Left kidney (tissue), 2 donors: ENCODE measurements around the gene ATP10A. TPM values are rescaled to one million over a fixed set of nuclear protein-coding genes. Genes with fewer than 3 reads are reported as not detected.

Source experiments
- DNase-seq: peaks from one replicate; pipeline ENCODE4 v3.0.0-alpha.2; 2013
- polyA plus RNA-seq: library from polyadenylated mRNA; unstranded; fragments of 120-200 nt; gene quantifications from one replicate; pipeline ENCODE4 v1.2.1, GENCODE V29; 2013; ENCODE audit not compliant: insufficient read length

Gene ATP10A
- polyA plus RNA-seq, 1 donor: 4.1 TPM

DNA sequence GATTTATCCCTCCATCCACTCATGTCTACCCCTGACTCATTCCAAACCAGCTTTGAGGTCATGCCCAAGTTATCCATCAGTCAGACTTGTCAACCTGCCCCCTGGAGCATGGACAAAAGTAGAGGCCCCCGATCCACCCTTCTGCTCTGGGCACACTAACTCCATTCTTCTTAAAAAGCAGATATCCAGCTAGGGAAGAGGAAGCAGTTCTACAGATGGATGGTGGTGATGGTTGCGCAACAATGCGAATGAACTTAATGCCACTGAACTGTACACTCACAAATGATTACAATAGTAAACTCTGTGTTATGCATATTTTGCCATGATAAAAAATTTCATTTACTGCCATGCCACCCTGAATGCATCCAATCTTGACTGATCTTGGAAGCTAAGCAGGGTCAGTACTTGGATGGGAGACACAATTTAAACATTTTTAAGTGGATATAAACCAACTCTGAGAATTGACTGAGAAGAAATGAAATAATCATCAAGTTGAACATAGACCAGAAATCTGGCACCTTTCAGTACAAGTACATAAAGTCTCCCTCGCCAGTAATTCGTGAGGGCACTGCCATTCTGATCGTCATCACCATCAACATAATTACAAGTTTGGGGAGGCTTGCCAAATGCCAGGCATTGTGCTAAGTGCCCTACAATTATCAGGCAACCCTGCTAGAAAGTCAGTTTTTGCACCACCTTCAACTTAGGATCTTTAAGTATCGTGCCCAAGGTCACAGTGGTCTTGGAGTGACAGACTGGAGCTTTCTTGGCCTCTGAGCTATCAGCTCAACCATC lies 124.8 kb downstream of the ATP10A start:
- DNase-seq: no peak

DNA sequence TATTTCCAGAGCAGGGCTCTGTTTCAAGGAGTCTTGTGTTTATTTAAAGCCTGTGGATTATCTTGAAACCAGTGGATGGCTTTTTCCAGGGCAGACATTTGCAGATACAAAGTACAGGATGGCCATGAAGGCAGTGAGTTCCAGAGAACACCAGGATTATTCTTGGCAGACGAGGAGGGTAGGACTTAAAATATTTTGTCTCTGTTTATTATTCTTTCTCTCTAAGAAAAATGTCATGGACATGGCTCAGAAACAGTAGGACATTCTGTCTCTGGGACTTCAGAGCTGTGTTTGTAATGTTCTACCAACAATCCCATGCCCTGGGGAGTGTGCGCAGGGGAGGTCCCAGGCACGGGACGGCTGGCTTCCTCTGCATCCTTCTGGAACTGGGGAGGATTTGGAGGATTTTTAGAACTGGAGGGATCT lies 125.9 kb downstream of the ATP10A start:
- DNase-seq: no peak

DNA sequence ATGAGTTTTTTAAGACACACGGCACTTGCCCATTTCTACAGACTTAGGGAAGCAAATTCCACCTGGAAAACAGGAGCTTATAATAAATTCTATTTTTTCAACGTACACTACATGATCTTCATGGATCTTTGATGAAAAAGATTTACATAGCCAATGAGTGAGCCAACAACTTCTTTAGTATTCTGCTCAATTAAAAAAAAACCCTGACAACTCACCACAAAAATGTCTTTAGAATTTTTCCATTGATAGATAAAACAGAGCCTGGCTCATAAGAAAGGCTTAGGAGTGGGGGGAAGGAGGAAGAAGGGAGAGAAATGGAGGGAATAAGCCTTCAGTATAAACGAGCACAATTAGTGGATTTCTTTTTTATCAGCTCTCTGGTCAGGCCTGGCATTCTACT lies 126.7 kb downstream of the ATP10A start:
- no peak for DNase-seq

DNA sequence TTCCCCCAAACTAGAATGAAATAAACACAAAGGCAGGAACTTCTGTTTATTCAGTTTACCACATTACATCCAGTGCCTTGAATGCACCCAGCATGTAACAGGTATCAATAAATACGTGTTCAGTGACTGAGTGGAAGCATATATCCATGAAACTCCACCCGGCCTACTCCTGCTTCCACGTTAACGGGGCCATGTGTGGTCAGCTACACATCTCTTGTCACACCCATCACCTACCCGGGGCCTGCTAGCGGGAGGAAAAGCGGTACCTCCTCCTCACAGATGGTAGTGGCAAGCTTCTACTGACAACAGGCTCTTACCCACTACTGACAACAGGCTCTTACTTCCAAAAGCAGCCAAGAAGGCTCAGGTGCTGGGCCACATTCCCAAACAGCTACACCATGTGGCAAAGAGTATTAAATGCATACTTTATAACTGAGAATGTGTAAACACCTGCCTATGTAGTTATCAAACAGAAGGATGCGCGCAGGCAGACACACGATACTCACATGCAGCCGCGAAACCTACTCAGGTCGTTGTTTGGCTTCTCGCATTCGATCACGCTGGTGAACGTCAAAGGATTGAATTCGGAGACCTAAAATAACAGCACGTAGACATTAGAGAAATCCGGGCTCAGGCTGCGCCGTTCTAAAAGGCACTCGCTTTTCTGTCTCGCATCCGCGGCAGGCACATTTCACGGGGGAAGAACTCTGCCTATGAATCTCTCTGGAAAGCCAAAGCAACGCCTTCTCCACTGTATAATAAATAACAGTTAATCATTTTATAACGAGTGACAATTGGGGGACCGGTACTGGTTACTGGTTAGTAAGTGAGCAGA lies 127.4 kb downstream of the ATP10A start:
- DNase-seq: no peak

DNA sequence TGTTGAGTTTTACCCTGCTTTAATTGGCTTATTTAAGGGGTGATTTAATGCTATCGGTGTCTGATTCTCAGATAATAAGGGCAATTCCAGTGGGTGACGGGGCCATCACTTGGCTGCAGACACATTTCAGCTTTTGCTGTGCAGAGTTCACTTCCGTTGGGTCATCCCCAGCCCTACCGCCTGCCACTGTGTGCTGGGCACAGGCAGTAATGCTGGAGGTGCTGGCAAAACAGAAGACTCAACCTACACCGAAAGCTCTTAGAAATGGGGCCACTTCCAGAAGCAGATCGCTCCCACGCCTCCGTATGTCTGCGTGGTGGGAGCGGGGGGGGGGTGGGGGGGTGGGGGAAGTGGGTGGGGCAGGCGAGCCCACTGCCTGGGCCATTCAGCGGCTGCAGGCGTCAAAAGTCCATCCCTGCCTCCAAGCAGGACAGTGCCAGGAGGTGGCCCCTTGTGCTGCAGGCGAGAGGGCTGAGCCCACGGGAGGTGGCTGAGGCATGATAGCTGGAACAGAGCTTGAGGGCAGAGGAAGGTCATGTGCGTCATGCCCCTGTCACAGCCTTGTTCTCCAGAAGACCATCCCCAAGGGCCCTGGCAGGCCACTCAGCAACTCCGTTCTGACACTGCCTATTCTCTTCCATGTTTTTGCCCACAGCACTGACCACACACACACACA lies 128.3 kb downstream of the ATP10A start:
- no peak for DNase-seq

DNA sequence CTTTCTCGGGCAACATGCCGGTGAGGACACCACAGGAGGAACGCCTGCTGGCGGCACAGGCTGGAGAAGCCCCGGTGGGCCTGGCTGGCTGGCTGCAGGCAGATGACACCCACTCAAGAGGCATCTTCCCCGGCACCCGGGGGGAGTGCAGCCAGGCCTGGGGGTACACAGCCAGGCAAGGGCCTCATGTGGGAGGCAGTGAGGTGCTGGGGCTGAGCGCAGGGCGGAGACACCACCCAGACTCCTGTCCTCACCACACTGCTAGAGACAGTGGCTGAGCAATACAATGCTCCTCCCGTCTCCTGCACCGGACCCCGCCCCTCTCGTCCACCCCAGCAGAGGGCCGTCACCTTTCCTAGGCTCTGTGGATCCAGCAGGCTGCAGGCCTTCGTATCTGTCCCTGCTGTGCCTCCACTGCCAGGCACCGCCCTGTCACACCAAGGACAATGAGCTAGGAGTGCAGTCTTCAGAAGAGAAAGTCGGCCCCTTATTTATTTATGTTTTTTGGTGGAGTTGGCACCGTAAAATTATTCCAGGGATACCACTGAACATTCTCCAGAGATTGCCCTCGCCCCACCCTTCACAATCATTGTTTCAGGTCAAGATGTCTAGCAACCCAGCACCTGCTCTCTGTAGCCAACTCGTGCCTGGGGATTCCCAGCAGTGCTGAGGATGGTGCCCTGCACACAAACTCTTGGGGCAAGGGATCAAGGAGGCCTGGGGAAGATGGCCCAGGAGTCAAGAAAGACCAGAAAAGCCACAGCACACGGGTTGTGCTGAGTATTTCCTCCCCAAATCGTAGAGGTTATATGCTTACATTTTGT lies 129.1 kb downstream of the ATP10A start:
- no peak for DNase-seq

DNA sequence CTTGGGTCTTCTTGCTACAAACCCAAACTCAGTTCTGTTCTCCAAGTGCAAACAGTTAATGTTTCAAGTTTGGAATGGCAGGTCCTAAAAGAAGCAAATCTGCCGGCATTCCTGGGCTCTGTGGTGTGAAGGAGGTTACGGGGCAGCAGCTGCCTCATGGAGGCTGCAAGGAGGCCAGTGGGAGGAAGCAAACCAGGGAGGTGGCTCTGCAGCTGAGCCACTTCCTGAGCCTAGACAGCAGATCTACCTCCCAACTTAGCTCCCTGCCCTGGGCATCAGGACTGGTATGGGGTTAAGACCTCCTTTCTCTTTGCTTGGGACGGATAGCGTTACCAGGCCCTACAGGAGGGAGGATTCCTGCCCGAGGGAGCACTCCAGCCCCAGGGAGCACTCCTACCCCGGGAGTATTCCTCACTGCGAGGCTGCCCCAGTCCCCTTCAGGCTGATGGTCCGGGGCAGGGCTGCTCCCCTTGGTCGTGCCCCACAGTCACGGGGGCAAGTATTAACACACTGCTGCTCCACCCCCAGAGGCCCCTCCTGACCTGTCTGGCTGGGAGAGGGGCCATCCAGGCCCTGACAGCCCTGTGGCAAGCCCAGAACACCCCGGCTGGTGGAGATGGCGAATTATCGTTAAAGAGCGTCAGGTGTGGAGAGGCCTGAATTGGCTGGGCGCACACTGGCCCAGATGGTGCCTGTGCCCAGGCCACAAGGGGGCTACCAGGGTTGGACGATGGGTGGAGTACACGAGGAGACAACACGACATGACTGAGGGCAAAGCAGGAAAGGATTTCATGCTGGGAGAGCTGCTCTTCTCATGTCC lies 129.9 kb downstream of the ATP10A start:
- DNase-seq: no peak

DNA sequence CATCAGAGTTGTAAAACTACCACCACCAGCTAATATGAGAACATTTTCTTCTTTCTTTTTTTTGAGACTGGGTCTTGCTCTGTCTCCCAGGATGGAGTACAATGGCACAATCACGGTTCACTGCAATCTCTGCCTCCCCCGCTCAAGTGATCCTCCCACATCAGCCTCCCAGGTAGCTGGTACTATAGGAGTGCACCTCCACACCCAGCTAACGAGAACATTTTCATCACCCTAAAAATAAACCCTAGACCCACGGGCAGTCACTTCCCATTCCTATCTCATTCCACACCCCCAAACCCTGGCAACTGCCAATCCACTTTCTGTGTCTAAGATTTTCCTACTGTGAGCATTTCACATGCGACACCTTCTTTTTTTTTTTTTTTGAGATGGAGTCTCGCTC lies 130.9 kb downstream of the ATP10A start:
- DNase-seq: no peak

DNA sequence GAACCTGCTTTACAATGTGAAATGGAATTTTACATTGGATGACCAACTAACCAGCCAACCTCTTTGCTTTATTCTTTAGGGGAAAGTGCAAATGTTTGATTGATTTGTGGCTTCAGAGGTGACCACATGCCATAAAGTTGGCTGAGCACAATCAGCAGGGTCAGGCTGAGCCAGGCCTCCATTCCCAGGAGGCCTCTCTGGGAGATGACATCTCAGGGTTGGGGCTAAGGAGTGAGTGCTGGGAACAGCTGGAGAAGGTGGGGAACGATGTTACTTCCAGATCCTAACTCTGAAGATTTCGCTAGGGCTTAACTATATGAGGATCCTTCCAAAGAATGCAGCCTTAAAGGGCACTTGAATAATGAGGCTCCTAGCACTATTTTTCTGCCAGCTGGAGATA lies 131.7 kb downstream of the ATP10A start:
- DNase-seq: no peak

DNA sequence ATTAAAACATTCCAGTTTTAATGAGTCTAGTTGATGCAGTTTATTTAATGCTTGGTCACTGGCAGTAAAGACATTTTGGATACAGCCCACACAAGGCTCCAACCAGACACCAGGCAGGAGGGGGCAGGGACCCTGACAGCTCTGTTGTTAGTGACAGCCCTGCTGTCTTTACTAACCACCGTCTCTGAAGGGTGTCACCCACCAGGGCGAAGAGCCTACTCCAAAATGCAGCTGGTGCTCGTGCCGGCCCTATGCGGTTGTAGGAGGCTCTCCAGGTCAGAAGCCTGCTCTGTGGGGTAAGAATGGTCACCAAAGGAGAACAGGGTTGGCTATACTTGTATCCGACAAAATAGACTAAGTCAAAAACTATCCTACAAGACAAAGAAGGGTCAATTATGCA lies 132.2 kb downstream of the ATP10A start:
- no peak for DNase-seq

DNA sequence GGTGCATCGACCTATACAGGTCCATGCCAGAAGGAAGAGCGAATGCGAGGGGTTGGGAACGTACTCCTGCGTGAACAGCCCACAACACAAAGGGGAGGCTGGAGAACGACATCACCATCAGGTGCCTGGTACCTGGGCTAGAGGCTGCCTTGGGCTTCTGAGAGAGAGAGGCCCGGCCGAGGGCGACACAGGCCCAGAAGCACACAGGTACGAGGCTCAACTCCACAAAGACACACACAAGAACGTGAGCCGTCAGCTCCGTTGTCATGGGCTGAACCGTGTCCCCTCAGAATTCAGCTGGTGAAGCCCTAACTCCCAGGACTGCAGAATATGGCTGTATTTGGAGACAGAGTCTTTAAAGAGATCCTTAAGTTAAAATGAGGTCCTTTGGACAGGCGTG lies 134.3 kb downstream of the ATP10A start:
- DNase-seq: no peak

DNA sequence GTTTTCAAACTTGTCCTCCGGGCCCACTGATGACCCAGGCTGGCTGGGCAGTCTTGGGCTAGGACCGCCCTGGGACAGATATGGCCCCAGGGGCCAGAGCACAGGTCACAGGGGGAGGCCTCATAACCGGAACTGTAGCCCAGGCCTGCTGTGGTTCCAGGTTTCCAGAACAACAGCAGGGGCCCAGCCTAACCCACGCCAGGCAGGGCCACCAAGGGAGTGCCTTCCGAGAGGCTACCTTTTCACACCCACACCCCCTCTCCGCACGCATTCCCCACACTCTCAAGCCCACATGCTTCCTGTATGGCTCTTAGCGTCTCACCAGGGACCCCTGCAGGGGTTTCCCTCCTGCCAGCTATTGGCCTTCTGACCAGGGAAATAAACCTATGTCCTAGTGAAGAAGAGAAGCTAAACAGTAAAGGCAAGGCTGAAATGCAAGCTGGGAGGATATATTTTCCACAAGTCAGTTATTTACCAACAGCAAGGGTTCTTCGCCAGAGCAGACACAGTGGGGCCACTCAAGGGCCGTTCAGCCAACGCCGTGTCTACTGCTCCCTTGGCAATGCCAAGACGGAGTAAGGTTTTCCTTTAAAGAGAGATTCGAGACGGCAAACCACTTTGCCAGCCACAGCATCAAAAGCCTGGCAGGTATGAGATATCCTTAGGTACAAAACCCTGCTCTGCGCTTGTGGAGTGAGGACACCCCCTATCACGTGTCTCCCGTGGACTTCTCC lies 135.1 kb downstream of the ATP10A start:
- no peak for DNase-seq

DNA sequence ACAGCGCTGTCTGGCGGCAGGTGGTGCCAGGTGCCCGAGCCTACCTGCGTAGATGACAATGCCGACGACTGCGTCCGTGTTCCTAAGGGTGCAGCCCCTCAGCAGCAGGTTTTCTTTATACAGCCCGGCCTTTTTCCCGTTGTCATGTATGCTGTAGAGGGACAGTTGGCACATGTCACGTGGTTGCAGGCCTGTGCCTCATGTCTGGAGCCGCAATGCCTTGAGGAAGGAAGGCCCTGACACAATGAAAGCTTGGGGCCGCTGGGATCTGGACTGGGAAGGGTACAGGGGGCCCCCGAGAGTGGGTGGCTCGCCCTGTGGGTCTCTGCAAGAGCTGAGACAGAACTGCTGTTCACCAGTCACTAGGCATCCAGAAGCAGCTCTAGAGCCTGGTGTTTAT lies 136.0 kb downstream of the ATP10A start:
- DNase-seq: no peak

DNA sequence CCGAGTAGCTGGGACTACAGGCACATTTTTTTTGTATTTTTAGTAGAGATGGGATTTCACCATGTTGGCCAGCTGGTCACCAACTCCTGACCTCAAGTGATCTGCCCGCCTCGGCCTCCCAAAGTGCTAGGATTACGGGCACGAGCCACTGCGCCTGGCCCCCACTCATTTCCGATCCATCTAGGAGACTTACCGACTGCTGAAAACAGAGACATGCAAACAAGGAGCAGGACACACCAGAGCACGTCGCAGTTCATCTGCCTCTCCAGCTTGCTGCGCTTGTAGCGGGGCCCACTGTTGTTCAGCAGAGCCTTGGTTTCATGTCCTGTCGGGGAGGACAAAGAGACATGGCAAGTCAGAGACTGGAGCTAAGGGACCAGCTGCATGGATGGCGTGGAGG lies 137.4 kb downstream of the ATP10A start:
- DNase-seq: no peak

DNA sequence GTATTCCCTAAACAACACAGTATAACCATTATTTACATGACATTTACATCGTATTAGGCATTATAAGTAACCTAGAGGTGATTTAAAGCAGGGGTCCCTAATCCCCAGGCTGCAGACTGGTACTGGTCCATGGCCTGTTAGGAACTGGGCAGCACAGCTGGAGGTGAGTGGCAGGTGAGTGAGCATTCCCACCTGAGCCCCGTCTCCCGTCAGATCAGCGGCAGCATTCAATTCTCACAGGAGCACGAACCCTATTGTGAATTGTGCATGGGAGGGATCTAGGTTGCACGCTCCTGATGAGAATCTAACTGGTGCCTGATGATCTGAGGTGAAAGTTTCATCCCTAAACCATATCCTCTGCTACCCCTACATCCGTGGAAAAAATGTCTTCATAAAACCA lies 138.2 kb downstream of the ATP10A start:
- no peak for DNase-seq

DNA sequence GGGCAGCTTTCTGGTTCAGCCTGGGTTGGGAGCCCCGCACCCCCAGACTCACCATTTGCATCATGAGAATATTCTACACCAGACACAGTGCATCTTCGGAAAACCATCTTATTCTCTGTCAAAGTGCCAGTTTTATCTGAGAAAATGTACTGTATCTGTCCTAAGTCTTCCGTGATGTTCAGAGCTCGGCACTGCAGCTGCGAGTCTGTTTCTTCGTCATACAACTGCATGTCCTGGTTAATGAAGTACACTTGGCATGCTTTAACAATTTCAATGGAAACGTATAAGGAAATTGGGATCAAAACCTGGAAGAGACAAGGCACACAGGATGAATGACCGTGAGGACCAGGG lies 141.5 kb downstream of the ATP10A start:
- DNase-seq: no peak

DNA sequence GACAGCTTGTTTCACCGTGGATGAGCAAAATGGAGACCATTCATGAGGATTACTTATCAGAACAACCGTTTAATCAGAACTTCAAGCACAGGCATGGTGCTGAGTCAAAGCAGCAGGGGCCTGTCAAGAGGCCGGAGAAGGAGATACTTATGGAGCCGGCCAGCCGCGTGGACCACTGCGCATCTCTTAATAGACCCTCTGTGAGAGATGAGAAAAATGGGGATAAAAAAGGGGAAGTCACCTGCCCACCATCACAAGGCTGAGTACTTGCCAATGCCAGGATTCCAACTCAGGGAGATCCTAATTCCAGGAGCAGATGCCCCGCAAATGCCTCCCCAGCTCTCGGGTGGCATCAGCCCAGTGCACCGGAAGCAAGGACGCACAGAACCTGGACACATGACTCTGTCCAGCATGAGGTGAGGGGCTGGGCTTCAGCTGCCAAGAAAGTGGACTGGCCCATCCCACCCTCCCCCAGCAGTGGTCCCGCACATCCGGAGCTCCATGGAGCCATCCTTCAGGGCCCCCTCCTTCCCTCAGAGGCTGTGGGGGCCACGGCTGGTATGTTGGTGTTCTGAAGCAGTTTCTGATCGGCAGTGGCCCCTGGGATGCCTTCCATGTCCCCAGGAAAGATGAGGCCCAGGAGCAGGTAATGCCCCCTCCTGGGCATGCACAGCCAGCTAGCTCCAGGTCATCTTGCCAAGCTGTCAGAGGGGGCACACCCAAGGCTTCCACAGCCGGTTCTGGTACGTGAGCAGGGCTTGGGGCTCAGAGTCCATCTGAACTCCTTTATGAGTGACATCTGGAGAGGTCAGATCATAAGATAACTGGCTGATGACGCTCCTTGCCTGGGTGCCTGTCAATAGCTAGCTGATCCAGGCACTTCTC lies 143.8 kb downstream of the ATP10A start:
- DNase-seq: no peak

DNA sequence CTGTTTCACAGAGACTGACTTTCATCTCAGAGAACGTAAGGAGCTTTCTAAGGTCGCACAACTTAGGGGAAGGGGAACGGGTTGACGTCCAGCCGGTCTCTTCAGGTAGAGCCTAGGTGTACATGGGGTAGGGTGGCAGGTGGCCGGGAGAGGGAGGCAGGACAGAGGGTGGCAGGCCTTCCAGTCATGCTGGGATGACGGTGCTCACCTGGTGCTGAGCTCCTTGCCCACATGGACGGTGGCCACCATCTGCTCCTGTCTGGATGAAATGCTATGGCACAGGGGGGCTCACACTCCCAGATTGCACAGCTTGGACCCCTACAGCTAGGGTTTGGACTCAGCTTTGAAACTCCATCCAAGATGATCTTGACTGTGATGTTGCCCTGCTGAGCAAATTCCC lies 144.5 kb downstream of the ATP10A start:
- no peak for DNase-seq

DNA sequence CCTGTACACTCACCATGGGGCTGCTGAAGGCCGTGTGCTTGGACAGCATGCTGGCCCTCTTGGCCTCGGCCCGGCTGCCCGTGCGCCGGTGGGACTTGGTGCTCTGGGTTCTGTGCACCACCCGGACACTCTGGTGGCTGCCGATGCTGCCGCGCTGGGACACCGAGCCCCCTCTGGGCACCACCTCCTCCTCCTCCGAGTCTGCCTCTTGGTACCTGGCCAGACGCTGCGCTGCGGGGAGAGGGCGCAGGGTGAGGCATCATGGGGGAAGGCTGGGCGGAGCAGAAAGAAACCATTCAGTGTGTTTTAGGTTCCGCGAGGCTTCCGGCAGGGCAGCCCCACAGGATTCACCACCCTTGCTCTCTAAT lies 145.0 kb downstream of the ATP10A start:
- DNase-seq: no peak
